ACC112 (cell line): ENCODE data around the gene REG3A.

Source experiments
- H2AFZ ChIP-seq: fragments of 200-600 bp; sonication (generic); one replicate; pipeline ENCODE4 v1.6.0; 2017; ENCODE audit warnings: antibody characterized with exemption, low read length; ENCODE audit not compliant: unreplicated experiment
- H3K27ac ChIP-seq: fragments of 200-600 bp; sonication (generic); 2 replicates; pipeline ENCODE4 v1.5.1; 2014; ENCODE audit warnings: low read depth, mild to moderate bottlenecking, antibody characterized with exemption, low read length, moderate library complexity
- H3K27me3 ChIP-seq: fragments of 200-600 bp; sonication (generic); 2 replicates; pipeline ENCODE4 v1.6.1; 2014; ENCODE audit warnings: mild to moderate bottlenecking, antibody characterized with exemption, low read length, moderate library complexity, mixed read lengths; ENCODE audit not compliant: insufficient read depth
- H3K36me3 ChIP-seq: fragments of 200-600 bp; sonication (generic); 2 replicates; pipeline ENCODE4 v1.6.1; 2016; ENCODE audit warnings: mild to moderate bottlenecking, antibody characterized with exemption, low read length, moderate library complexity, mixed read lengths; ENCODE audit not compliant: insufficient read depth
- H3K4me1 ChIP-seq: fragments of 200-600 bp; sonication (generic); one replicate; pipeline ENCODE4 v1.6.1; 2016; ENCODE audit warnings: low read length, mixed read lengths; ENCODE audit not compliant: insufficient read depth, unreplicated experiment, control insufficient read depth
- H3K4me3 ChIP-seq: fragments of 200-600 bp; sonication (generic); 2 replicates; pipeline ENCODE4 v1.5.1; 2014; ENCODE audit warnings: mild to moderate bottlenecking, low read depth, low read length
- H3K79me2 ChIP-seq: fragments of 200-600 bp; sonication (generic); one replicate; pipeline ENCODE4 v1.6.0; 2016; ENCODE audit warnings: low read length; ENCODE audit not compliant: control insufficient read depth, unreplicated experiment, insufficient read depth

REG3A gene

DNA sequence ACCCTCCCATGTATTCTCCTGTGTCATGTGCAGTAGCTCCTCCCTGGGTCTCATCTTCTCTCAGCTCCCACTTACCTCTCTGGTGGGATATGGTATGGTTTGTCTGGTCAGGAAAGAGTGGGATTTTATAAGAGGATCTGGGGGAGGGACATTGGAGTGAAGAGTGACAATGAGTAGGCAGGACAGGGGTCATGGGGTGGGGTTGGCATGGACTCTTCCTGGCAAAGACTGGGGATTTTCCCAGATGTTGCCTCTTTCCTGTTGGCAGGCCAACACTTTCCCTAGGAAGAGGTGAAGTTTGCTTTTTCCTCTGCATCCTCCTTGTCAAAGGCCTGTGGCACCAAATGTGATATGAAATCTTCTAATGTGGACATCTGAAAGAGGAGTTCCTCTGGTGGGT, at the start of gene REG3A:
Gene REG3A (minus strand): TSS at position 101 of the 400 bp plus-strand sequence. CDS start 348 bp downstream, outside the sequence.
- Histone ChIP-seq H3K4me3 (no peak within 1 kb of the TSS), H3K79me2 (no peaks in the 10 kb centered on the region), H3K36me3 (no peaks in the 10 kb centered on the region), H3K27me3 (no peaks in the 10 kb centered on the region), H2AFZ (no peak within 1 kb of the TSS), H3K4me1 (no peaks in the 10 kb centered on the region), H3K27ac (no peak within 1 kb of the TSS)

DNA sequence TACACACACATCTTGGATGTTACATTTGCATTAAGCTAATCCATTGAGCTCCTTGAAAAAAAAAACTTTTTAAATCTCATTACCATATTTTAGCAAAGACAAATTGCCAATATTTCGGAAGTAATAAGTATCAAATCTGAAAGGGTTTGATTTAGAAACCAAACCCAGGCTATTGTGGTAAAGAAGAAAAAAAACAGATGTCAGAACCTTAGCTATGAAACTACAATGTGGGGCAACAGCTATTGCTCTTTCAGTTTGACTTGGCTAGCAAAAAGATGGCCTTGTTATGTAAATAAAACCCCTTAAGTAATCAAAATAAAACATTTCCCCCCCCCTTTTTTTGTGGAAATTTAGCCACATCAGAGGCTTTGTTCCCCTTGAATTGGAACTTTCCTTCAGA, 41.2 kb upstream of the REG3A start:
- no peak overlapping the region for H3K4me3 ChIP-seq
- H3K4me1 ChIP-seq = no peaks in the 10 kb centered on the region
- no peak overlapping the region for H3K27ac ChIP-seq
- no peak overlapping the region for H2AFZ ChIP-seq
- no peaks in the 10 kb centered on the region for H3K36me3 ChIP-seq
- no peaks in the 10 kb centered on the region for H3K27me3 ChIP-seq
- H3K79me2 ChIP-seq = no peaks in the 10 kb centered on the region

DNA sequence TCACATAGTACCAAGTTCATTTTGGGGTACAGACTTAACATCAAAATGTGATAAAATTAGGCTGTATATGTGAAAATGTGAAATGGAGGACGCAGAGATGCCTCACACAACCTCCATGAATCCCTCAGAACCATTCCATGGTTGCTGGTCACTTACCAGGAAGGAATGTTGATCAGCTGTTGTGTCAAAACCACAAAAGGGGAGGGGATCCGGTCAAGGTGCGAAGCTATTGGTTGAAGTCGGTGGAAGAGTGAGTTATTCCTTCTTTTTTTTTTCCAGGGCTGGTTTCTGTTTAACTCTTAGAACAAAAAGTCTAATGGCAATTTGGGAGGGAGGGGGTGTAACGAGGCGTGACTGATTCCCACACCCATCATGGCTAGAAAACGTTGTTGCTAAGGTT, 32.3 kb upstream of the REG3A start:
- Histone ChIP-seq H3K79me2 (no peaks in the 10 kb centered on the region), H3K4me3 (no peak overlapping the region)

DNA sequence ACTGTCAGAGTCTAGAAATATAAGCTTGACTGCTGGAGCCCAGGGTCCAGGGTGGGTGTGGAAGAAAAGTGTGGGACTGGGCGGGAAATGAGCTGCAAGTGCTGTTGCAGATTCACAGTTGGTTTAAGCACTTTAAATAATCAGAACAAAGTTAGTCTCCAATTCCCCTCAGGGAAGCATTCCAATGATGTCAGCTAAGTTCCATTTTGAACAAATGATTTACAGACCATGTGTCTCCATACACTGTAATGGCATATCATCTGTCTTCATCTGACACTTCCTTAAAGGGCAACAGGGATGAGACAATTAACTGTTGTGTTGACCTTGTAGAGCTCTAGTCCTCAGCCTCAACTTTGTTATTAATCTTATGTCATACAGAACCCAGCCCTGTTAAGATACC, 31.5 kb upstream of the REG3A start:
- H3K4me3 ChIP-seq = no peak overlapping the region
- no peaks in the 10 kb centered on the region for H3K36me3 ChIP-seq
- H3K79me2 ChIP-seq = no peaks in the 10 kb centered on the region
- H3K27ac ChIP-seq = no peak overlapping the region
- H3K4me1 ChIP-seq = no peaks in the 10 kb centered on the region
- no peaks in the 10 kb centered on the region for H3K27me3 ChIP-seq
- no peak overlapping the region for H2AFZ ChIP-seq

More for the DNA sequence above, 32.3 kb upstream of the REG3A start:
- Histone ChIP-seq H2AFZ (no peak overlapping the region), H3K4me1 (no peaks in the 10 kb centered on the region), H3K36me3 (no peaks in the 10 kb centered on the region), H3K27ac (no peak overlapping the region), H3K27me3 (no peaks in the 10 kb centered on the region)

DNA sequence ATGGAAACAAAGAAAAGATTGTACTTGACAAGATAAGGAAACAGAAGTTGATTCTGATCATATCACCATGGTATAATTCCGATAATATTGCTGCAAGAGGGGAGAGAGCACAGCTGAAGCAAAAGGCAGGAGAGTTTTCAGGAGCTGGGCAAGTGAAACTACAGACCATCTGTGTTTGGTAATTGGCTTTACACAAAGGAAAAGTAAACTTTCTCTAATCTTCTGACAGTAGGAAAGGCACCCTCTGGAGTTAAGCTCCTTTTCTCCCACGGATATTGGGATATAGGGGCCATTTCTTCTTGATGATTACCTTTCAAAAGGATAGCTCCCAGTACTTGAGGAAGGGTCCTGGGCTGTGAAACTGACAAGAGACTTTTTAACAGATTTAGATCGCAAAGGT, 29.9 kb upstream of the REG3A start:
- H3K27ac ChIP-seq = no peak overlapping the region
- H2AFZ ChIP-seq = no peak overlapping the region
- no peaks in the 10 kb centered on the region for H3K4me1 ChIP-seq
- no peaks in the 10 kb centered on the region for H3K27me3 ChIP-seq
- no peaks in the 10 kb centered on the region for H3K36me3 ChIP-seq
- no peak overlapping the region for H3K4me3 ChIP-seq
- H3K79me2 ChIP-seq = no peaks in the 10 kb centered on the region

DNA sequence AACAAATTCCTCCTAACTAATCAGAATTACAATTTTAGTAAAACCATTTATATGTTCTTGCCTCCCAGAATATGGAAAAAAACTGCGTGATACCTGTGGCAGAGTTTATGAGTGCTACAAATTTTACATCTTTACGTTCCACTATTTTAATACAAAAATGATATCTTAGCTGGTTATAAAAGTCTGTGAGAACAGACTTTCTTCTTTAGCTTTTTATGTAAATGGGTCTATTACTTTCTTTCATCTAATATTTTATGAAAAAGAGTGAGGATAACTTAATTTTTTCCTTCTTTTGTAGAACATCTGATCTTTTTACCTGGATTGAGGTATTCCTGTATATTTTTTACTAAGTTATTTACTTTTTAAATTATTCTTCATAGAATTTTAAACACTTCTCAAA, 22.1 kb upstream of the REG3A start:
- Histone ChIP-seq H3K4me3 (no peak overlapping the region), H3K36me3 (no peaks in the 10 kb centered on the region), H3K27me3 (no peaks in the 10 kb centered on the region), H3K79me2 (no peaks in the 10 kb centered on the region), H3K4me1 (no peaks in the 10 kb centered on the region), H2AFZ (no peak overlapping the region), H3K27ac (no peak overlapping the region)

DNA sequence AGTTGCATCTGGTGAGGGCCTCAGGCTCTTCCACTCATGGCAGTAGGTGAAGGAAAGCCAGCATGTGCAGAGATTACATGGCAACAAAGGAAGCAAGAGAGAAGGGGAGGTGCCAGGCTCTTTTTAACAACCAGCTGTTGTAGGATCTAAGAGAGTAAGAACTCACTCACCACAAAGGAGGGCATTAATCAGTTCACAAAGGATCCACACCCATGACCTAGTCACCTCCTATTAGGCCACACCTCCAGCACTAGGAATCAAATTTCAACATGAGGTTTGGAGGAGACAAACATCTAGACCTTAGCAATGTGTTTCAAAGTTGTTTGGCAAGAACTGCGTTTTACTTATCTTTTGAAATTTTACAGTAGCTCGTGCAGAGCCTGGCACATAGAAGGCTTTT, 20.5 kb upstream of the REG3A start:
- no peak overlapping the region for H2AFZ ChIP-seq
- H3K27me3 ChIP-seq = no peaks in the 10 kb centered on the region
- H3K4me1 ChIP-seq = no peaks in the 10 kb centered on the region
- no peaks in the 10 kb centered on the region for H3K79me2 ChIP-seq
- H3K27ac ChIP-seq = no peak overlapping the region
- no peak overlapping the region for H3K4me3 ChIP-seq
- no peaks in the 10 kb centered on the region for H3K36me3 ChIP-seq

DNA sequence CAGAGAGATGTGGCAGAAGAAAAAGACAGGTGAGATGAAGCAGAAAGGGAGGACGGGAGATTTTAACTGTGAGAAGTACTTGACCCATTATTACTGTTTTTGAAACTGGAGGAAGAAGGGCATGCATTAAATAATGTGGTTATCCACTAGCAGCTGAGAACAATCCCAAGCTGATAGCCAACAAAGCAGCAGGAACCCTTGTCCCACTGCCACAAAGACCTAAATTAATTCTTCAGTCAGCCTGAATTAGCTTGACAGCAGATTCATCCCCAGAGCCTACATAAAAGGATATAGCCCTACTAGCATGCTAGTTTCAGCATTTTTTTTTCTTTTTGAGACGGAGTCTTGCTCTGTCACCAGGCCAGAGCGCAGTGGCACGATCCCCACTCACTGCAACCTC, 19.5 kb upstream of the REG3A start:
- no peak overlapping the region for H3K4me3 ChIP-seq
- no peak overlapping the region for H3K27ac ChIP-seq
- H3K79me2 ChIP-seq = no peaks in the 10 kb centered on the region
- no peaks in the 10 kb centered on the region for H3K36me3 ChIP-seq
- H3K27me3 ChIP-seq = no peaks in the 10 kb centered on the region
- H3K4me1 ChIP-seq = no peaks in the 10 kb centered on the region
- H2AFZ ChIP-seq = no peak overlapping the region

DNA sequence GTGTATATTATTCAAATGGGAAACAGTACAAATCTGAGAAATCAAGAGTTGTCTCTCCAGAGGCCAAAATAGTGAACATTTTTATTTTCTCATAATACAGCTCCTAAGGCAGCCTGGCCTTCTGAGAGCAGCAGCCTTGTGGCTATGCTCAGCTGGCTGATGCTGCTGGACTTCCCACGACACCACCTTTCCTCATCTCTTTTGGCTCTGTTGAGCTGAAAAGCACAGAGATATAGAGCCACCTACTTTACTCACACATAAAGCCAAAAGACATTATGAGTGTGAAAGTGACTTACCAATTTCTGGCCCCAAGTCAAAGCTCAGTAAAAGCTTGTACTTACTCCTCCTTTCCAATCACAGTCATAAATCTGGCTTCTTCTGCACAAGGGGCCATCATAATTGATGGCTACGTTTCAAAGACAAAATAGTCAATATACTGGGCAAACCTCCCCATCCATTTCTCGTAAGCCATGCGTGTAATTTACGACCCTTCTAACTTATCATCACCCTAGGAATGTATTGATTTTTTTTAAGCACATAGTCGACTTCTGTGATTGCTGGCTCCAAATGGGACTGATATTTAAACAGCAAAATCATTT, 18.6 kb upstream of the REG3A start:
- H3K27me3 ChIP-seq = no peaks in the 10 kb centered on the region
- no peaks in the 10 kb centered on the region for H3K36me3 ChIP-seq
- no peak overlapping the region for H3K27ac ChIP-seq
- no peaks in the 10 kb centered on the region for H3K4me1 ChIP-seq
- no peak overlapping the region for H3K4me3 ChIP-seq
- H2AFZ ChIP-seq = no peak overlapping the region
- H3K79me2 ChIP-seq = no peaks in the 10 kb centered on the region

DNA sequence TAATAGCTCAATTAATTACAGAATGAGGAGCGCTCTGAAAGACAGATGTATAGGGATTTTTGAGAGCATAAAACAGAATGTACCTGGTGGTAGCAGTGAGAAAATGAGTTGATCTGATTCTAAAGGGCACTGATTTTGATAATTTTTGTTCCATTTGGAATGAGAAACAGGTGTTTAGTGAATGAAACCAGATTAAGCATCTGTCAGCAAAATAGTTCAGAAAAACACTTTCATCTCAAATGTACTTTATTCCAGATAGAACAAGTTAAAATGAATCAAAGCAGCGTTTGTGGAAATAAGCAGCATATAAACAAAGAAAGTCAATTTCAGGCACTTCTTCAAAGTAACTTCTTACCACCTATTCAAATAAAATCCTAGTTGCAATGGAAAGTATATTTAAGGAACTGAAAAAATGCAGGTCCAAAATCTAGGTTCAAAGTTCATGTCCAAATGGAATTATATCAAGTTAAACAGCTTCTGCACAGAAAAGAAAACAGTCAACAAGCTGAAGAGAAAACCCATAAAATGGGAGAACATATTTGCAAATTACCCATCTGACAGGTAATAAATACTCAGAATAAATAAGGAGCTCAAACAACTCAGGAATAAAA, 11.9 kb upstream of the REG3A start:
- Histone ChIP-seq H3K36me3 (no peaks in the 10 kb centered on the region), H2AFZ (no peak overlapping the region), H3K4me1 (no peaks in the 10 kb centered on the region), H3K4me3 (no peak overlapping the region), H3K79me2 (no peaks in the 10 kb centered on the region), H3K27ac (no peak overlapping the region), H3K27me3 (no peaks in the 10 kb centered on the region)

DNA sequence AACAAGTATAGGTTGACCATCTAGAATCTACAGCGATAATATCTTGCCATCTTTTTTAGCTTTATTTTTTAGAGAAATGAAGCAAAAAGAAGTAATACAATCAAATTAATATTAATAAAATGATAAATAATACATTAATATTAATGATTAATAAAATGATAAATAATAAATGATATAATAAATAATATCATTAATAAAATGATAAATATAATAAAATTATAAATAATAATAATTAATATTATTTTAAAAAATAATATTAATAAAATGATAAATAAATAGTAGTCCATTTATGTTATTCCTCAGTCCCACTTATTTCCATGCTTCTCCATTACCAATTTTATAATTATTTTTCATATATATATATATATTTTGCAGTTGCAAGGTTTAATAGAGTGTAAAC, 3.2 kb upstream of the REG3A start:
- H3K27ac ChIP-seq = no peak overlapping the region

More for the DNA sequence above, 3.2 kb upstream of the REG3A start:
- Histone ChIP-seq H3K4me3 (no peak overlapping the region), H3K27me3 (no peaks in the 10 kb centered on the region), H3K4me1 (no peaks in the 10 kb centered on the region), H3K79me2 (no peaks in the 10 kb centered on the region), H3K36me3 (no peaks in the 10 kb centered on the region), H2AFZ (no peak overlapping the region)
